GM10847 (cell line): ENCODE data around the gene CEACAM16.
A peak's percentile ranks its signal among the peaks of the same experiment; 100 is the strongest.

ENCODE experiments used
- POLR2A ChIP-seq: IDR thresholded peaks from 2 replicates; pipeline ENCODE4 v1.6.1; 2011; ENCODE audit not compliant: insufficient read length; ENCODE audit errors: extremely low read depth

CEACAM16 gene

GRCh38 chr19:44746616-44746945 is 47.6 kb downstream of the CEACAM16 start:
- no peak for TF ChIP-seq POLR2A

GRCh38 chr19:44746946-44747738 is 48.2 kb downstream of the CEACAM16 start:
- TF ChIP-seq POLR2A, result peak; percentile 32

GRCh38 chr19:44747739-44748425 is 48.9 kb downstream of the CEACAM16 start:
- TF ChIP-seq POLR2A, result no peak

GRCh38 chr19:44748426-44749254 is 49.7 kb downstream of the CEACAM16 start, which contains the start of gene BCL3:
TSS of gene BCL3 (plus strand) at chr19:44748708. CDS start at chr19:44748791, 83 bp downstream.
- TF ChIP-seq POLR2A, result peak; percentile 21

GRCh38 chr19:44749292-44749691 is 50.3 kb downstream of the CEACAM16 start:
- no peak for TF ChIP-seq POLR2A

GRCh38 chr19:44749994-44750393 is 51.0 kb downstream of the CEACAM16 start:
- no peak for TF ChIP-seq POLR2A

- no peak for TF ChIP-seq POLR2A
These were observed 53.3 kb downstream of the CEACAM16 start for GRCh38 chr19:44752123-44752815.

GRCh38 chr19:44752816-44753625 is 54.1 kb downstream of the CEACAM16 start:
- peak; percentile 33 for TF ChIP-seq POLR2A

GRCh38 chr19:44753626-44753931 is 54.6 kb downstream of the CEACAM16 start:
- TF ChIP-seq POLR2A, result no peak

GRCh38 chr19:44753932-44754749 is 55.2 kb downstream of the CEACAM16 start:
- peak; percentile 61 for TF ChIP-seq POLR2A

- no peak for TF ChIP-seq POLR2A
These were observed 55.8 kb downstream of the CEACAM16 start for GRCh38 chr19:44754750-44755080.

GRCh38 chr19:44755219-44755618 is 56.3 kb downstream of the CEACAM16 start:
- no peak for TF ChIP-seq POLR2A

- no peak for TF ChIP-seq POLR2A
These were observed 57.2 kb downstream of the CEACAM16 start for GRCh38 chr19:44756089-44756562.

- TF ChIP-seq POLR2A, result no peak
These were observed 58.2 kb downstream of the CEACAM16 start for GRCh38 chr19:44757057-44757734.
